Spleen (tissue), 7 donors: ENCODE measurements around the gene DIABLO.

Source experiments
- CTCF ChIP-seq, 11 experiments: fragments of 200-600 bp in 7 of 11; fragments of 450-650 bp in 4 of 11; sonication (generic) in 4 of 11; IDR thresholded peaks in 8 of 11; conservative IDR thresholded peaks in 3 of 11; 1 replicate in 7 of 11; 2 replicates in 4 of 11; pipeline versions ENCODE4 v1.4.0 to v1.8.0; 2016 to 2021; ENCODE audit warnings: antibody characterized with exemption in 11 of 11, inconsistent platforms in 4 of 11, mild to moderate bottlenecking in 1 of 11
- POLR2A ChIP-seq, 3 donors: fragments of 450-650 bp; IDR thresholded peaks; one replicate each; pipeline ENCODE4 v1.5.1; 2017; ENCODE audit warnings: antibody characterized with exemption in 3 of 3, mild to moderate bottlenecking in 1 of 3
- POLR2AphosphoS5 ChIP-seq, 3 donors: sonication (generic); formaldehyde crosslinking; IDR thresholded peaks; one replicate each; pipeline ENCODE4 v1.5.1; 2017; ENCODE audit warnings: antibody characterized with exemption in 3 of 3
- donor health status: DM: no; HTN: no; CAD: no; lungs with moderate emphysema.
- donor health status: DM: no; HTN: no; CAD: no.
- donor health status: DM: no; HTN: no; CAD: no.

- no peak for TF ChIP-seq CTCF (IDR thresholded peaks at IDR 0.05 in 8 of 11, conservative IDR thresholded peaks at IDR 0.05 in 3 of 11)
- no peak for TF ChIP-seq POLR2A (IDR thresholded peaks at IDR 0.05)
- TF ChIP-seq POLR2AphosphoS5 (IDR thresholded peaks at IDR 0.05) = peak in 2 of 3 donors; percentile 24 to 55
Measured at GRCh38 chr12:122208073-122208820, 17.6 kb downstream of the DIABLO start.
